Right renal pelvis (tissue), 4 donors: ENCODE measurements around the gene HK2. TPM values are rescaled to one million over a fixed set of nuclear protein-coding genes. Genes with fewer than 3 reads are reported as not detected.
"Not testable (repeated sequence)": the region's sequence is repeated elsewhere in the genome, so short reads cannot be mapped to it uniquely, and the experiment has no call there.

Experiments
- DNase-seq, 4 donors: peaks; one replicate each; pipeline ENCODE4 v3.0.0-alpha.2; 2013; ENCODE audit warnings: low read depth in 4 of 4, low spot score in 3 of 4, missing footprints in 1 of 4
- polyA plus RNA-seq, 4 donors: library from polyadenylated mRNA; unstranded; fragments of 120-200 nt; gene quantifications; one replicate each; pipeline ENCODE4 v1.2.1, GENCODE V29; 2013; ENCODE audit not compliant: insufficient read length in 4 of 4

Gene HK2
- polyA plus RNA-seq, 4 donors, result 10.3 to 13.6 (median 11.6) TPM

GRCh38 chr2:74876081-74876886, 42.4 kb downstream of the HK2 start:
- peak in 2 of 4 donors; percentile 38 to 40 for DNase-seq

DNA sequence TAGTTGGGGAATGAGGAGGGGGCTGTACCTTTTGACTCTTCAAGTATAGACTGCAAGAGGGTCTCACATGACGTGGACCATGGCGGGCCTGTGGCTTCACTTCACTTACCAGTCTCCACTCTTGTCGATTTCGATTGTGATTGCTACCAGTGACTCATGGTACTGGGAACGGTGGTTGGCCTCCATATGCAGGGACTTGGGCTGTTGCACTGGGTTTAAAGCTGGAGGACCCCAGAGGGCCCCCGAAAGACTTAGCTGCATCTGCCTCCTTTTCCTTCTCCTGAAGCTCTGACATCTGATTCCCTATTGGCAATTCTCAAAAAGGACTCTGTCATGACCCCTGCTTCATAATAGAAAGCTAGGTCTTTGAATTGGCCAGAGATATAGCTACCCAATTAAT, 43.4 kb downstream of the HK2 start:
- DNase-seq, result no peak

- no peak for DNase-seq
These were observed 44.0 kb downstream of the HK2 start for GRCh38 chr2:74877781-74878433.

GRCh38 chr2:74878551-74878950, 44.6 kb downstream of the HK2 start:
- no peak for DNase-seq

DNA sequence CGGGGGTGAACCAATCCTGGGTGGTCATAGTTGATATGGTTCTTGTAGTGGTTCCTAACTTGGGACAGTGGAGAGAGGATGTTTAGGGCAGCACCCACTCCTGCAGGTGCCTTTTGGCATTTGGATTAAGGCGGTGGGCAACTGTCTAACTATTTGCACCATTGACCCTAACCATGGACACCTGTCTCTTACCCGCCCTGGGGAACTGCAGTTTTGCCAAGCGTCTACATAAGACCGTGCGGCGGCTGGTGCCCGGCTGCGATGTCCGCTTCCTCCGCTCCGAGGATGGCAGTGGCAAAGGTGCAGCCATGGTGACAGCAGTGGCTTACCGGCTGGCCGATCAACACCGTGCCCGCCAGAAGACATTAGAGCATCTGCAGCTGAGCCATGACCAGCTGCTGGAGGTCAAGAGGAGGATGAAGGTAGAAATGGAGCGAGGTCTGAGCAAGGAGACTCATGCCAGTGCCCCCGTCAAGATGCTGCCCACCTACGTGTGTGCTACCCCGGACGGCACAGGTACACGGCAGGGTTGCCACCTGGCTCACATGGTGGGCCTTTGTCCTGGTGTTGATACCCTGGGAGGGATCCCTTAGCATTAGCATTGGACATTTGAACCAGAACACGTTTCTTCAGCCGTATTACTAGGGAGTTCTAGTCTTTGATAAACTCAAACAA, 46.3 kb downstream of the HK2 start:
- DNase-seq, result no peak

GRCh38 chr2:74881176-74881575, 47.2 kb downstream of the HK2 start:
- DNase-seq, result no peak

GRCh38 chr2:74881626-74882298, 47.8 kb downstream of the HK2 start:
- no peak for DNase-seq

- DNase-seq, result no peak
These were observed 48.4 kb downstream of the HK2 start for GRCh38 chr2:74882299-74882687.

GRCh38 chr2:74883011-74883410, 49.1 kb downstream of the HK2 start:
- DNase-seq, result no peak

DNA sequence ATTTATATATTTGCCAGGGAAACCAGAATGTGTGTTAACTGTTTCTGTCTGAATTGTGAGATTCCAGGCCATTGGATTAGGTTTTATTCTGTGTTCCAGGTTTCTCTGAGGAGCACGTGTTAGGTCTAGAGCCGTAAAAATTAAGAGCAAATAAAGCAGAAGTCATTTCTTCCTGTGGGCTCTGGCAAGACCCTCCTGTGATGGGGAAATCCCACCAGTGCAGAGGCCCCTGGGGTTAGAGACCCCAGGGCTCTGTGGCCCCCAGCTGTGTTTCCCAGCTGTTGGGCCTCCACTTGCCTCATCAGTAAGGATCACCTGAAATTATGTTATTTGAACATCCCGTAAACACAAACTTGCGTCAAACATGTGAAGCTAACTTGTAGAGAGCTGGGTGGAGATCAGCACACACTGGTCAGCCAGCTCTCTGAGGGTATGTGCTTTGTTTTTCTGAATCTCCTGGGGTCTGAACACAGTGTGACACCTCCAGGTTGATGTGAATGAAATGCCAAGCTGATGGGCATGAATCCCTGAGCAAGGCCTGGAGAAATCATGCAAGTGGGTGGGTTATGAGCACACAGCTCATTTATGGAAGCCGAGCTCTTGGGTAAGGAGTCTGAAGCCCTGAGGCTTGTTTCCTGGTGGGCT, 50.3 kb downstream of the HK2 start:
- no peak for DNase-seq

DNA sequence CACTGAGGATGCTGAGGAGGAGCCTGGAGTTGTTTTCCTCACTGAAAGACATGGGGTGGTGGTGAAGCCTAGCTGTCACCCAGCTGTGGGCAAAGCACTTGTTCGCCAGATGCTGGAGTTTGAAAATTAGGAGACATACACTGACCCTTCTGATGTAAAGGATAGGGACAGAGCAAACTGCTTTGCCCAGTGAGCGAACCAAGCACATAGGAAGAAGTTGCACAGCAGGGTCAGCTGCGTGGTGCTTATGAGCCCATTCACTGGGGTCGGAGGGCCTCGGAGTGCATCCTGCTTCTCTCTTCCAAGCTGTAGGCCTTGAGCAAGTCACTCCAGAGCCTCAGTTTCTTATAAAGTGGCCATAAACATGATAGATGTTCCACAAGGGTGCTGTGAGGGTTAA, 50.9 kb downstream of the HK2 start:
- no peak for DNase-seq

DNA sequence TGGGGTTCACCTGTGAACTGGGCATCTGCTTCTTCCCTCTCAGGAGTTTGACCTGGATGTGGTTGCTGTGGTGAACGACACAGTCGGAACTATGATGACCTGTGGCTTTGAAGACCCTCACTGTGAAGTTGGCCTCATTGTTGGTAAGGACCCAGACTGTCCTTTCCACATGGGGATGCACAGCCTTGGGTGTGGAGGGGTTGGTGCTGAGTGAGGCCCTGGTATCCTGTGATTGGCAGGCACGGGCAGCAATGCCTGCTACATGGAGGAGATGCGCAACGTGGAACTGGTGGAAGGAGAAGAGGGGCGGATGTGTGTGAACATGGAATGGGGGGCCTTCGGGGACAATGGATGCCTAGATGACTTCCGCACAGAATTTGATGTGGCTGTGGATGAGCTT, 52.3 kb downstream of the HK2 start:
- DNase-seq, result no peak

GRCh38 chr2:74886811-74887210, 52.9 kb downstream of the HK2 start:
- DNase-seq, result no peak

- DNase-seq, result no peak
These were observed 53.6 kb downstream of the HK2 start for GRCh38 chr2:74887445-74887951.

GRCh38 chr2:74887960-74888700, 54.2 kb downstream of the HK2 start:
- DNase-seq, result no peak

GRCh38 chr2:74889159-74889558, 55.2 kb downstream of the HK2 start:
- no peak for DNase-seq

GRCh38 chr2:74890711-74891110, 56.8 kb downstream of the HK2 start:
- no peak for DNase-seq

DNA sequence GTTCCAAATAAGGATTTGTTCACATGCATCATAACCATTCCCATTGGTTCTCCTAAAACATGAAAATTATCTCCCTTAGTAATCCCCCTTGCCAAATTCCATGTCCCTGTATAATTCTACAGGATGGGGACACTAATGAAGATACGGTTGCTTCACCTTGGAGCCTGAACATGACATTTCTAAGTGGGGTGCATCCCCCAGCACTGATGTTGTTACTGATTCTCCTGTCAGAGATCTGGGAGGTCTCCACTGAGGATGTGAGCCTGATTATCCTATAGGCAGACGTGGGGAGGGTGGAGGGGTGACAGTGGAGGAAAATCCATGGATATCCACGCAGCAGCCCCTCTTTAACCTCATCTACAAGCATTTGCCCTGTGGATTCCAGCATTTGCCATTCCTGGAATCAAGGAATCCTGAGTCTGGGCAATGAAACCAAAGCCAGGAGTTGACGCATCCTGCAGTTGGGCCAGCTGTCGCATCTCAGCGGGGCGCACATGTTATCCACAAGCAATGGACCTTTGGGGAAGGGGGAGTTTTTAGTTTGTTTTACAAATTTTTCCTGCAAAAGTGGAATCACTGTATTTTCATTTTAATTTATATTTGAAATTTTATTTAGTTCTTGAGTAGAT, 57.3 kb downstream of the HK2 start:
- DNase-seq, result no peak

GRCh38 chr2:74891816-74892215, 57.9 kb downstream of the HK2 start:
- not testable (repeated sequence) for DNase-seq
